NB4 (cell line): ENCODE measurements around the gene PRKAA1.
A peak's percentile ranks its signal among the peaks of the same experiment; 100 is the strongest.

ENCODE experiments used
- DNase-seq: peaks from one replicate; pipeline ENCODE4 v3.0.0; 2010; ENCODE audit warnings: low read depth
- H3K4me3 ChIP-seq: one replicate; pipeline ENCODE4 v1.5.1; 2011; ENCODE audit warnings: mild to moderate bottlenecking, low read depth, low read length, moderate library complexity
- MAX ChIP-seq: IDR thresholded peaks from 2 replicates; pipeline ENCODE4 v1.6.1; 2011; ENCODE audit warnings: low read depth, low read length
- MYC ChIP-seq: IDR thresholded peaks from 2 replicates; pipeline ENCODE4 v1.6.1; 2011; ENCODE audit warnings: low read depth, low read length
- POLR2A ChIP-seq: IDR thresholded peaks from 2 replicates; pipeline ENCODE4 v1.6.1; 2011; ENCODE audit warnings: mild to moderate bottlenecking; ENCODE audit not compliant: insufficient read length; ENCODE audit errors: extremely low read depth
- TF ChIP-seq, protein P1 (sequence below): IDR thresholded peaks from one replicate; pipeline ENCODE4 v1.5.1; 2012; ENCODE audit warnings: low read depth, low read length

The PRKAA1 gene

GRCh38 chr5:40743771-40744170, 54.4 kb downstream of the PRKAA1 start:
- no peak for TF ChIP-seq MAX
- TF ChIP-seq POLR2A = no peak
- TF ChIP-seq, protein P1, sequence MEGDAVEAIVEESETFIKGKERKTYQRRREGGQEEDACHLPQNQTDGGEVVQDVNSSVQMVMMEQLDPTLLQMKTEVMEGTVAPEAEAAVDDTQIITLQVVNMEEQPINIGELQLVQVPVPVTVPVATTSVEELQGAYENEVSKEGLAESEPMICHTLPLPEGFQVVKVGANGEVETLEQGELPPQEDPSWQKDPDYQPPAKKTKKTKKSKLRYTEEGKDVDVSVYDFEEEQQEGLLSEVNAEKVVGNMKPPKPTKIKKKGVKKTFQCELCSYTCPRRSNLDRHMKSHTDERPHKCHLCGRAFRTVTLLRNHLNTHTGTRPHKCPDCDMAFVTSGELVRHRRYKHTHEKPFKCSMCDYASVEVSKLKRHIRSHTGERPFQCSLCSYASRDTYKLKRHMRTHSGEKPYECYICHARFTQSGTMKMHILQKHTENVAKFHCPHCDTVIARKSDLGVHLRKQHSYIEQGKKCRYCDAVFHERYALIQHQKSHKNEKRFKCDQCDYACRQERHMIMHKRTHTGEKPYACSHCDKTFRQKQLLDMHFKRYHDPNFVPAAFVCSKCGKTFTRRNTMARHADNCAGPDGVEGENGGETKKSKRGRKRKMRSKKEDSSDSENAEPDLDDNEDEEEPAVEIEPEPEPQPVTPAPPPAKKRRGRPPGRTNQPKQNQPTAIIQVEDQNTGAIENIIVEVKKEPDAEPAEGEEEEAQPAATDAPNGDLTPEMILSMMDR = no peak
- no peak for TF ChIP-seq MYC
- no peak overlapping the region for H3K4me3 ChIP-seq
- DNase-seq = no peak

DNA sequence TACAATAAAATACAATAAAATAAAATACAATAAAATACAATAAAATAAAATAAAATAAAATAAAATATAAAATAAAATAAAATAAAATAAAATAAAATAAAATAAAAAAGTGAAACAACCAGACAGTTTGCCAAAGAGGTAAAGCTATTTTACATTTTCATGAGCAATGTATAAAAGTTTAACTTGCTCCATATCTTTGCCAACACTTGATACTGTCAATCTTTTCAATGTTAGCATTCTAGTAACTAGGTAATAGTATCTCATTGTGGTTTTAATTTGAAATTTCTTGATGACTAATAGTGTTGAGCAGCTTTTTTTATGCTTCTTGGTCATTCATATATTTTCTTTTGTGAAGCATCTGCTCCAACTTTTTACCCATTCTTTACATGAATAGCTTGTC, 59.7 kb downstream of the PRKAA1 start:
- TF ChIP-seq MYC (no peak), POLR2A (no peak), MAX (no peak)
- TF ChIP-seq, protein P1 = no peak
- no peak for DNase-seq
- no peak overlapping the region for H3K4me3 ChIP-seq

DNA sequence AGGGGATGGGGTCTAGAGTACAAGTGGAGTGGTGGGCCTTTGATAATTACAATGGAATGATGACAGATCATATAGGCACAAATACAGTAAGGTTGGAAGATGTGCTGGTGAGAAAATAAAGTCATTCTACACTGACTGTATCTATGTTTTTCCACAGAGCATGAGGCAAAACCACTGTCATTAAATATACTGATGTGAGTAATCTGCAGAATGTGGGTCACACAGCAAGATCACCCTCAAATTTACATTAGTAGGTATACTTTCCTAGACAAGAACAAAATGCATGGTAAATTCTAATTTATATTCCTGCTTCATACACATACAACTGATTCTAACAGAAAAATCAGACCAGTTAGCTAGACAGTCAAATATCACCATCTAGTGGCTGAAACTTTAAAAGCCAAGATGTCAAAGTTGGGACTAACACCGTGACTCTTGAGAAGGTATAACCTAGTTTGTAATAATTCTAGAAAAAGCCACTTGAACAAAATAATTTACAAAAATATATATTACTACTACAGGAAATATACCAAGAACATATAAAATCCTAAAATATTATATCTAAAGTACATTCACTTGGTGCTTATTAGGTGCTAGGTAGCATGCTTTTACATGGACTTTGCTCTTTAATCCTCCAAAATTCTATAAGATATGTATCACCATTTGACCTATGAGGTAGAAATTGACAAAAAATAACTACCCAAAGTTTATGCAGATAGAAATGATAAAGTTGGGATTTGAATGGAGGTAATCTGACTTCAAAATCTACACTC, 61.9 kb downstream of the PRKAA1 start:
- H3K4me3 ChIP-seq = no peak overlapping the region
- TF ChIP-seq, protein P1 = peak; percentile 61
- TF ChIP-seq MAX = no peak
- TF ChIP-seq MYC = 0 out of 2 replicates have a peak, but pooled peaks have one; percentile 14
- no peak for TF ChIP-seq POLR2A
- DNase-seq = peak; percentile 71

DNA sequence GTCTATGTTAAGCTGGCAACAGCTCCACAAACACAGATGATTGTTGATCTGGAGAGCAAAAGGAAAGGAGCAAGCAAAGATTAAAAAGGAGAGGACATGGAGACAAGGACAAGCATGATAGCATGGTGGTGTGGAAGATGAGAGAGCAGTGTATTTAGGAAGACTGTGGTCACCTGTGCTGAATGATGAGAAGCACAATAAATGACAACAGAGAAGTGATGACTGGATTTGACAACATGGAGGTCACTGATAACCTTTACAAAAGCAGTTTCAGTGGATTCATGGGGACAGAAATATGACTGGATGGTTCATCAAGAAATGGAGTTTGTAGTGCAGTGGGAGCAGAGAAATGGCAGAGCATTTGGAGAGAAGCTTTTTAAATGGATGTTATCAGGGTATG, 62.6 kb downstream of the PRKAA1 start:
- no peak overlapping the region for H3K4me3 ChIP-seq
- no peak for DNase-seq
- TF ChIP-seq POLR2A (no peak), MAX (no peak), MYC (no peak)
- TF ChIP-seq, protein P1 = no peak

DNA sequence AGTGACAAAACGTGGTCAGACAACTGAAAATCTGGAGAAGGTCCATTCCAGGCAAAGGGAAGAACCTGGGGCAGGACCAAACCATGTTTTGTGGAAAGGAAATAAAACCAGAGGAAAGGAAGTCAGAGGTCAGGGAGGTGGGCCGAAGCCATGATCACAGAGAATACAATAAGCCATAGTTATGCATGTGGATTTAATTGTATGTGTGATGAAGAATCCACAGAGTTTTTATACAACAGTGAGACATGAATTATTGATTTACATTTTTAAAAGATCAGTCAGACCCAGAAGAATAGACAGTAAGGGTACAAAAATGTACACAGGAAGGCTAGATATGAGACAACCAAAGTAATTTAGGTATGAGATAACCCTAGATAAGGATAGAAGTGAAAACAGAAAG, 63.2 kb downstream of the PRKAA1 start:
- TF ChIP-seq POLR2A (no peak), MYC (no peak), MAX (no peak)
- TF ChIP-seq, protein P1 = no peak
- no peak overlapping the region for H3K4me3 ChIP-seq
- DNase-seq = no peak
